Skeletal muscle tissue (tissue), 4 donors: Measurements from ENCODE around the gene GPN2. TPM values are rescaled to one million over a fixed set of nuclear protein-coding genes. Genes with fewer than 3 reads are reported as not detected.
A peak's percentile ranks its signal among the peaks of the same experiment; 100 is the strongest.
"Not testable (repeated sequence)": the region's sequence is repeated elsewhere in the genome, so short reads cannot be mapped to it uniquely, and the experiment has no call there.

Source experiments
- H3K27ac ChIP-seq: one replicate; pipeline ENCODE4 v1.7.0; 2013; ENCODE audit warnings: mild to moderate bottlenecking, low read depth, low read length, inconsistent platforms
- H3K27me3 ChIP-seq, 3 donors: one replicate each; pipeline ENCODE4 v1.7.0; 2013; ENCODE audit warnings: low read length in 3 of 3; ENCODE audit not compliant: control insufficient read depth in 3 of 3, insufficient read depth in 3 of 3
- H3K36me3 ChIP-seq, 3 donors: one replicate each; pipeline ENCODE4 v1.7.0; 2013; ENCODE audit warnings: low read length in 3 of 3; ENCODE audit not compliant: control insufficient read depth in 3 of 3, insufficient read depth in 3 of 3
- H3K4me1 ChIP-seq, 3 donors: one replicate each; pipeline ENCODE4 v1.7.0; 2013; ENCODE audit warnings: low read length in 3 of 3, mild to moderate bottlenecking in 3 of 3; ENCODE audit not compliant: control insufficient read depth in 3 of 3, insufficient read depth in 3 of 3
- H3K4me3 ChIP-seq, 3 donors: one replicate each; pipeline ENCODE4 v1.7.0; 2013; ENCODE audit warnings: low read length in 3 of 3
- H3K9ac ChIP-seq, 3 donors: one replicate each; pipeline ENCODE4 v1.7.0; 2013; ENCODE audit warnings: low read length in 3 of 3, mild to moderate bottlenecking in 3 of 3, moderate library complexity in 2 of 3, low read depth in 1 of 3
- H3K9me3 ChIP-seq, 3 donors: one replicate each; pipeline ENCODE4 v1.7.0; 2013; ENCODE audit warnings: low read length in 3 of 3; ENCODE audit not compliant: control insufficient read depth in 3 of 3
- total RNA-seq: library from RNA; depleted of rRNA; stranded (reverse); fragments of >200 nt; gene quantifications from one replicate; pipeline ENCODE4 v1.2.3, GENCODE V29; 2014
- donor health status: Osteomylitis.

The GPN2 gene
- total RNA-seq, 1 donor from 2014 or later, result 6.3 TPM

DNA sequence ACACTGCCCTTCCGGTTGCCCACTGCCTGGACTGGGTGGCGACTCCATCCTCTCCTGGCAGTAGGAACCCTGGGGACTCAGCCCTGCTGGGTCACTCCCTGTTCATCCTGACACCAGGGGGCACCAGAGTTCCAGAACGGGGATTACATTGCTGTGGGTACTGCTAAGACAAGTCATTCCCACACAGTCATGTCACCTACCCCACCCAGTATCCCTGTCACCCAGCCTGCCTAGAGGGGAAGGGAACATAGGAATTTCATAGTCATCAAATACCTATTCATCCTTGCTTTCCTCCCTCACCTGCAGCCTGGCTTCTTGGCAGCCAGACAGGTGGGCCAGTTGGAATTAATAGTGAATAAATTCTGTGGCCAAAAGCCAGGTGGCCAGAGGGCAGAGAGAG is 36.9 kb downstream of the GPN2 start:
- Histone ChIP-seq H3K4me1 (peaks cover 3 to 12% (median 9%) of the 10 kb centered on the region in 3 donors), H3K27ac (no peak overlapping the region), H3K36me3 (peaks cover 56 to 73% (median 66%) of the 10 kb centered on the region in 3 donors), H3K4me3 (no peak overlapping the region), H3K9me3 (no peaks in the 10 kb centered on the region), H3K27me3 (no peaks in the 10 kb centered on the region), H3K9ac (no peak overlapping the region)

GRCh38 chr1:26852701-26853100 is 37.4 kb downstream of the GPN2 start:
- Histone ChIP-seq H3K4me3 (no peak overlapping the region), H3K36me3 (peaks cover 56 to 74% (median 66%) of the 10 kb centered on the region in 3 donors), H3K27ac (no peak overlapping the region), H3K9me3 (no peaks in the 10 kb centered on the region), H3K27me3 (no peaks in the 10 kb centered on the region), H3K4me1 (peaks cover 3 to 12% (median 4%) of the 10 kb centered on the region in 3 donors), H3K9ac (no peak overlapping the region)

DNA sequence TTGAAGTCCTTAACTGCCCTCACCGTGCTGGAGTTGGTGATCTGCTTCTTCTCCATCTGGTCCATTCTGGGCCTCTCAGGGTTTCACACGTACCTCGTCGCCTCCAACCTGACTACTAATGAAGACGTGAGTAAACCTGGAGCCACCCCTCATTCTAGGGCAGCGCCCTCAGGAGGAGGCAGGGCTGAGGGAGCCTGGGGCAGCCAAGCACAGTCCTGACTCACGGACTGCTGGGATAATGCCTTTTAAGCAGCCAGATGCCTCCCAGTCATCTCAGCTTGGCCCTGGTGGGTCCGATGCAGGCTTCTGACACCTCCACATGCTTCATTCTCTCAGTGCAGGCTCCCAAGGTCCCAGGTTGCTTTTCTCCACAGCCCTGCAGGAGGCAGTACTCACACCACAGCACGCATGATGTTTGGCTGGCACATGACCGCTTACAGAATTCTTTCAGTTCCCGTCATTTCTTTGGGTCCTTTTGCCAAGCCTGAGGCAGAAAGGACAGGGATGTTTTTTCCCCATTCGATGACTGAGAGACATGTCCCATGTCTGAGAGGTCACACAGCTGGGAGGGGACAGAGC is 38.9 kb downstream of the GPN2 start:
- Histone ChIP-seq H3K9me3 (no peaks in the 10 kb centered on the region), H3K27me3 (no peaks in the 10 kb centered on the region), H3K27ac (no peak overlapping the region), H3K36me3 (peaks cover 55 to 74% (median 66%) of the 10 kb centered on the region in 3 donors), H3K9ac (no peak overlapping the region), H3K4me3 (no peak overlapping the region), H3K4me1 (peaks cover 3 to 12% (median 4%) of the 10 kb centered on the region in 3 donors)

DNA sequence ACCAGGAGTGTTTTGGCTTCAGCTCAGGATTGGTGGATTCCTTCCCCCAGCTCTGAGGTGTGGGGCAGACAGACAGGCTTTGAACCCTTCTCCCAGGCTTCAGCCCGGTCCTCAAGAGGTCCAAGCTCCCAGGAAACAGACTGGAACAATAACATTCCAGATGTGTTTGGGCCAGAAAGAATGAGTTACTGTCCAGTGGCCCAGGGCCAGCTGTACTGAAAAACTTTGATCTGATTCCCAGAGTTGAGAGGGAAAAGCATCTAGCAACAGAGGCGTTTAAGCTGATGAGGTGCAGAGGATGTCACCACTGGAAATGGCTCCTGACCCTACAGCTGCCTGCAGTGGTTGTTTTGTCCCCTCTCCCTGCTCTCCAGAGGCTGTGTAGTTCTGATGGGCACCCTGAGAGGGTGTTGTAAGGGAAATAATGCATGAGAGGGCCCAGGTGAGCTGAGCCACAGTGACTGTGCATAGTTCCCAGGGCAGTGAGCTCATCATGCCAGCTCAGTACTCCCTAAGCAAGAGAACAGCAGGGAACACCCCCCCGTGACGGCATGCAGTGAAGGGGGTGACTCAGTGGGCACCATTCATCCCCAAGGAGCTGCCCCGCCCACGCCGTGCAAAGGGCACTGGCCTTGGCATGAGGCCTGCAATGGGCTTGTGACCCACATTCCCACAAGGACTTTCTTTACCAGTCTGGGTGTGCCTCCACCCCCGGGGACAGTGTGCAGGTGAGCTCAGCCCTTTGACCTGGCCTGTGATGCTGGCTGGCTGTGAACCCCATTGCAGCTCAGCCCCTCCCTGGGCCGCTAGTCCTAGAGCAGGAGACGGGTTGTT is 40.9 kb downstream of the GPN2 start:
- Histone ChIP-seq H3K9me3 (no peaks in the 10 kb centered on the region), H3K4me1 (peaks cover 3 to 12% (median 4%) of the 10 kb centered on the region in 3 donors), H3K9ac (peak overlapping the region in 2 of 3 donors; percentile 3 to 8), H3K27ac (no peak overlapping the region), H3K36me3 (peaks cover 50 to 56% (median 51%) of the 10 kb centered on the region in 3 donors), H3K4me3 (no peak overlapping the region), H3K27me3 (no peaks in the 10 kb centered on the region)

GRCh38 chr1:26848499-26848898 is 41.6 kb downstream of the GPN2 start:
- Histone ChIP-seq H3K36me3 (peaks cover 44 to 53% (median 44%) of the 10 kb centered on the region in 3 donors), H3K9ac (no peak overlapping the region), H3K9me3 (no peaks in the 10 kb centered on the region), H3K4me3 (no peak overlapping the region), H3K27ac (no peak overlapping the region), H3K27me3 (no peaks in the 10 kb centered on the region), H3K4me1 (peaks cover 3 to 12% (median 4%) of the 10 kb centered on the region in 3 donors)

GRCh38 chr1:26847826-26848225 is 42.3 kb downstream of the GPN2 start:
- peaks cover 42 to 49% (median 43%) of the 10 kb centered on the region in 3 donors for H3K36me3 ChIP-seq

DNA sequence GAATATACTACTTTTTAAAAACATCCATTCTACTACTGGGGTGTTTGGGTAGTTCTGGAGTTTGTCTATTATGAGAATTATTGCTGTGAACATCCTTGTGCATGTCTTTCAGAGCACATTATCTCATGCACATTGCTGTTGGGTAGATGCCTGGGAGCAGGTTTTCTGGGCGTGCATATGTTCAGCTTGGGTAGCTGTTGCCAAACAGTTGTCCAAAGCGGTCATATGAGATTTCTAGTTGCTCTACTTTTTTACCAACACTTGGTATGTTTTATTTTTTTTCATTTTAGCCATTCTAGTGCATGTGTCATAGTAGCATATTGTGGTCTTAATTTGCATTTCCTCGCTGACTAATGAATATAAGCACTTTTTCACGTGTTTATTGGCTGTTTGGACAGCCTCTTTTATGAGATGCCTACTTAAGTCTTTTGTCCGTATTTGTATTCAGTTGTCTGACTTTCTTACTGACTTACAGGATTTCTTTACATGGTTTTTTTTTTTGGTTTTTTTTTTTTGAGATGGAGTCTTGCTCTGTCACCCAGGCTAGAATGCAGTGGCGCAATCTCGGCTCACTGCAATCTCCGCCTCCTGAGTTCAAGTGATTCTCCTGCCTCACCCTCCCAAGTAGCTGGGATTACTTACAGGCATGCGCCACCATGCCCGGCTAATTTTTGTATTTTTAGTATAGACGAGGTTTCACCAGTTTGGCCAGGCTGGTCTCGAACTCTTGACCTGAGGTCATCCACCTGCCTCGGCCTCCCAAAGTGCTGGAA is 45.5 kb downstream of the GPN2 start:
- Histone ChIP-seq H3K27ac (no peak overlapping the region), H3K36me3 (peaks cover 22 to 36% (median 27%) of the 10 kb centered on the region in 3 donors), H3K27me3 (no peaks in the 10 kb centered on the region)

More at GRCh38 chr1:26847826-26848225, 42.3 kb downstream of the GPN2 start:
- H3K4me1 ChIP-seq, H3K9me3 ChIP-seq, H3K4me3 ChIP-seq, H3K27ac ChIP-seq, H3K9ac ChIP-seq, H3K27me3 ChIP-seq: not testable (repeated sequence)

GRCh38 chr1:26839779-26840178 is 50.3 kb downstream of the GPN2 start:
- no peaks in the 10 kb centered on the region for H3K27me3 ChIP-seq
- no peaks in the 10 kb centered on the region for H3K4me1 ChIP-seq
- H3K9me3 ChIP-seq, result no peaks in the 10 kb centered on the region
- H3K9ac ChIP-seq, result no peak overlapping the region
- peaks cover 26 to 42% (median 36%) of the 10 kb centered on the region in 3 donors for H3K36me3 ChIP-seq
- no peak overlapping the region for H3K4me3 ChIP-seq
- H3K27ac ChIP-seq, result no peak overlapping the region

More for the DNA sequence above, 45.5 kb downstream of the GPN2 start:
- H3K9me3 ChIP-seq, result no peaks in the 10 kb centered on the region
- H3K4me3 ChIP-seq, result no peak overlapping the region
- H3K9ac ChIP-seq, result no peak overlapping the region
- H3K4me1 ChIP-seq, result peaks cover 0 to 7% (median 4%) of the 10 kb centered on the region in 3 donors

GRCh38 chr1:26839339-26839722 is 50.8 kb downstream of the GPN2 start:
- H3K4me1 ChIP-seq, result no peaks in the 10 kb centered on the region
- H3K4me3 ChIP-seq, result no peak overlapping the region
- peak overlapping the region; percentile 19 for H3K27ac ChIP-seq
- H3K27me3 ChIP-seq, result no peaks in the 10 kb centered on the region
- H3K36me3 ChIP-seq, result peaks cover 26 to 47% (median 40%) of the 10 kb centered on the region in 3 donors
- no peaks in the 10 kb centered on the region for H3K9me3 ChIP-seq
- H3K9ac ChIP-seq, result peak overlapping the region in 1 of 3 donors; percentile 16
